ENCODE measurements around the gene AMFR.

Gene AMFR

DNA sequence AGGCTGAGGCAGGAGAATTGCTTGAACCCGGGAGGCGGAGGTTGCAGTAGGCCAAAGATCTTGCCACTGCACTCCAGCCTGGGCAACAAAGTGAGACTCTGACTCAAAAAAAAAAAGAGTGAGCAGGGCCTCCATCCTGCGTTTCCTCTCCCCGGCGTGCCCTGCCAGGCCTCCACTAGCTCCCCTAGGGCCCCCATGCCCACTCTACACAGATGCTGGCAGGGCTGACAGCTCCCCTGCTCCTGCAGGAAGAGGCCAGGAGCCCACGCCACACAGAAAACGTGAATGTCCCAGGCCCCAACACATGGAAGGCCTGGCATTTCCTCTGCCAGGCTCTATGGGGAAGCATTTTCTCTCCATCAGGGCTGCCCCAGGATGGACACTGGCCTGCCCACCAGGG is 109.4 kb downstream of the AMFR start:
- in situ Hi-C loops (cut with MboI; ENCODE audit: low sequenced_read_pairs), result loop anchor here (10.0 to 25.0 kb wide), 2 partner anchors 371 to 604 kb away; no protein-coding TSS in a partner anchor

DNA sequence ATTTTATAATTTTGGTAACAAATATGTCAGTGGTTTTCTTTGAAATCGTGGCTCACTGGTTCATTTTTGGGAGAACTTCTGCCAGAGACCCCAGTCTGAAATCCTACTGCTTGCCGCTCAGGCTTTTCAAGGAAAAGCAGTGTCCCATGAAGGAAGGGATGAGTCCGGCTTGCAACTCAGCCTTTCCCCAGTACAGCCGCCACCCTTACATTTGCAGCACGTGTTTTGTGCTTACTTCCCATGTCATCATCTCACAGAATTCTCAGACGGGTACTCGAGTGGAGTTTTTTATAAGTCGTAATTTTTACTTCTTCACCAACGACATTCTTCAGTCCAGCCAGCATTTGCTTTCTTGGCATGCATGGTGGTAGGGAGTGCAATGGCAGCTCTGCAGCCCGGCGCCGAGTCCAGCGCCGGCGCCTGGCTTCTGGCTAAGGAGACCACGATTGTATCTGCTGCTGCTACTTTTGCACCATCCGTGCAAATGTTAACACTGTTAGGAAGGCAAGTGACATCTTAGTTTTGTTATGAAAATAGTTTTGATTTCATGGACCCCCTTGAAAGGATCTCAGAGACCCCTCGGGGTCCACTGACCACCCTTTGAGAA is 111.0 kb downstream of the AMFR start:
- in situ Hi-C loops (cut with MboI; ENCODE audit: low sequenced_read_pairs), result loop anchor here (10.0 to 25.0 kb wide), 2 partner anchors 370 to 602 kb away; no protein-coding TSS in a partner anchor

DNA sequence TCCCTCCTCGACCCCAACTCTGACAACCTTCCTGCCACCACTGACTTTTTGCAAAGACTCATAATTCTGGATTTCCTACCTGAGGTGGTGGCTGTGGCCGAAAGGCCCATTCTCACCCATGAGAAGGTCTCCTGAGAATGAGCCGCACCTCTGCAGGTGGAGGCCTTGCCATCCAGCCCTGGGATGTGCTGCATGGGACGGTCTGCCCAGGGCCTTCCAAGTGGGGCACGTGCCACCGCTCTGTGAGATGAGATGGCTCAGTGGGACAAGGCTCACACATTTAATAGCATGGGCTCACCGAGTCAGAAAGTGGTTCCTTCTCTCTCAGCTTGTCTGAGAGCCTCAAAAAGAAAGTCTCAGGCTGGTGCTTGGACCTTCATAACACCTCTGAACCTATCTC is 112.8 kb downstream of the AMFR start:
- in situ Hi-C loops (cut with MboI; ENCODE audit: low sequenced_read_pairs), result loop anchor here (10.0 to 25.0 kb wide), 2 partner anchors 368 to 600 kb away; no protein-coding TSS in a partner anchor

DNA sequence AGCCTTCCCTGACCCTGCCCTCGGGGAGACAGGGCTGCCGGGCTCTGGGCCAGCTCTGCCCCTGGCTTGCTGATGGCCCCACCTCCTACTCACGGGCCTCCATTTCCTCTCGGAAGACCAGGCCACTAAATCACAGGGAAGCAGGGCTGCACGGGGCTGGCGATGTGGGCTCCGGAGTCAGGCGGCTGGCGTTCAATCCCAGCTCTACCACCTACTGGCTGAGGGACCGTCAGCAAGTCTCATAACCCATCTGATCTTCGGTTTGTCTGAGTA is 113.4 kb downstream of the AMFR start:
- in situ Hi-C loops (cut with MboI; ENCODE audit: low sequenced_read_pairs), result loop anchor here (10.0 to 25.0 kb wide), 2 partner anchors 367 to 600 kb away; no protein-coding TSS in a partner anchor

Data from HL-60/S4 (cell line).